HT1080 (cell line): Measurements from ENCODE around the gene UTP11. TPM values are rescaled to one million over a fixed set of nuclear protein-coding genes. Genes with fewer than 3 reads are reported as not detected.
"Not testable (repeated sequence)": the region's sequence is repeated elsewhere in the genome, so short reads cannot be mapped to it uniquely, and the experiment has no call there.

Source experiments
- DNase-seq: peaks from one replicate; pipeline ENCODE4 v3.0.0-alpha.2; 2015; ENCODE audit warnings: low read depth
- polyA plus RNA-seq, 2 experiments: library from polyadenylated mRNA; depleted of rRNA; stranded (reverse); fragments of >200 nt; gene quantifications; 2 replicates each; pipeline ENCODE4 v1.2.3, GENCODE V29; 2015
- total RNA-seq: library from RNA; depleted of rRNA; stranded (reverse); fragments of >200 nt; shearing (Covaris generic); gene quantifications from 2 replicates; pipeline ENCODE4 v1.2.3, GENCODE V29; 2014; rRNA removed

Gene UTP11
- 105 and 115 TPM in 2 replicates for total RNA-seq
- 98.1 and 129 TPM in 2 replicates for polyA plus RNA-seq (2015; cell fraction: cytosol; rRNA removed)
- 90.3 and 94.5 TPM in 2 replicates for polyA plus RNA-seq (2015; cell fraction: nucleus; rRNA removed)

- peak; percentile 98 for DNase-seq
These were observed at the start of gene UTP11 for GRCh38 chr1:38012363-38013226. TSS of gene UTP11 (plus strand) at chr1:38012734. CDS start at chr1:38012803, 69 bp downstream.

GRCh38 chr1:37964106-37964505 is 48.4 kb upstream of the UTP11 start:
- DNase-seq = not testable (repeated sequence)

GRCh38 chr1:37965301-37965700 is 47.2 kb upstream of the UTP11 start:
- no peak for DNase-seq

- not testable (repeated sequence) for DNase-seq
These were observed 38.9 kb upstream of the UTP11 start for GRCh38 chr1:37973684-37974083.

GRCh38 chr1:37974567-37974966 is 38.0 kb upstream of the UTP11 start:
- DNase-seq = no peak

- DNase-seq = peak; percentile 50
These were observed 37.5 kb upstream of the UTP11 start for GRCh38 chr1:37975083-37975482.

GRCh38 chr1:37978541-37978940 is 34.0 kb upstream of the UTP11 start:
- no peak for DNase-seq

GRCh38 chr1:37983546-37983945 is 29.0 kb upstream of the UTP11 start:
- no peak for DNase-seq

- DNase-seq = no peak
These were observed 24.9 kb upstream of the UTP11 start for GRCh38 chr1:37987679-37988078.

- peak; percentile 44 for DNase-seq
These were observed 23.1 kb upstream of the UTP11 start for GRCh38 chr1:37989361-37989930.

- DNase-seq = no peak
These were observed 17.5 kb upstream of the UTP11 start for GRCh38 chr1:37994886-37995566.

GRCh38 chr1:37995751-37996345 is 16.7 kb upstream of the UTP11 start:
- no peak for DNase-seq

GRCh38 chr1:37997256-37998088 is 15.1 kb upstream of the UTP11 start:
- no peak for DNase-seq

GRCh38 chr1:37998089-37998808 is 14.3 kb upstream of the UTP11 start:
- DNase-seq = no peak

GRCh38 chr1:37998913-37999429 is 13.6 kb upstream of the UTP11 start:
- no peak for DNase-seq

- peak; percentile 81 for DNase-seq
These were observed 12.9 kb upstream of the UTP11 start for GRCh38 chr1:37999430-38000232.

GRCh38 chr1:38000233-38000528 is 12.4 kb upstream of the UTP11 start:
- no peak for DNase-seq

- DNase-seq = peak; percentile 87
These were observed 11.7 kb upstream of the UTP11 start for GRCh38 chr1:38000529-38001455.
